Measurements from ENCODE around the gene DENND4A. TPM values are rescaled to one million over a fixed set of nuclear protein-coding genes. Genes with fewer than 3 reads are reported as not detected.

The DENND4A gene
- total and polyA plus RNA-seq, 9 of the 15 experiments (the other 6 are each of a cell fraction or from before 2014, with no cell fraction given): 6.8 to 32.3 (median 19.9) TPM

GRCh38 chr15:65761210-65761926 lies 30.7 kb downstream of the DENND4A start:
- Histone ChIP-seq H3K27ac (ENCODE audit: extremely low read depth, low read depth, low read length) (no peak overlapping the region), H3K9me3 (replicated peaks; ENCODE audit: control insufficient read depth, insufficient read depth, low read depth, low read length) (no peaks in the 10 kb centered on the region), H3K27me3 (ENCODE audit: control insufficient read depth in 2 of 2, insufficient read depth in 2 of 2, low read length in 2 of 2) (no peaks in the 10 kb centered on the region), H3K9ac (ENCODE audit: insufficient read depth in 1 of 2, low read depth in 2 of 2, low read length in 2 of 2) (no peak overlapping the region), H3K4me3 (no peak overlapping the region), H3K9me1 (ENCODE audit: control insufficient read depth, insufficient read depth, low read length) (no peaks in the 10 kb centered on the region), H4K20me1 (replicated peaks; ENCODE audit: control insufficient read depth, insufficient read depth, low read length) (peaks cover 5% of the 10 kb centered on the region; the same call in 1 of the 2 replicates), H2AFZ (ENCODE audit: low read depth, low read length) (no peak overlapping the region), H3K79me2 (ENCODE audit: control insufficient read depth, insufficient read depth, low read length) (peaks cover 18% of the 10 kb centered on the region), H3K4me1 (replicated peaks in 1 of 2; ENCODE audit: control insufficient read depth in 2 of 2, insufficient read depth in 2 of 2, low read length in 2 of 2) (peaks cover 0 to 4% of the 10 kb centered on the region in 2 experiments; a peak in 2 of 5 replicates), H3K36me3 (ENCODE audit: control insufficient read depth, insufficient read depth, low read length) (no peaks in the 10 kb centered on the region), H3K4me2 (ENCODE audit: insufficient read depth, low read length) (no peak overlapping the region)
- ChIA-PET POLR2A (interaction anchor here (0.6 to 1.3 kb wide), 3 partner anchors 8 to 30 kb away, joined by 3 to 4 read pairs (median 4); no protein-coding TSS in a partner anchor), CTCF (ENCODE audit: low intra/inter-chr PET ratio) (no interaction called here)
- BruUV-seq (replicated peaks): no TSS peak
- in situ Hi-C loops (cut with MboI): no loop called here
- ATAC-seq: no peak
- intact Hi-C loops (cut with micrococcal nuclease): no loop called here
- WGBS (ENCODE audit: insufficient coverage, low coverage, missing lambda C conversion rate): 92% methylated on average over 2 of the region's 2 CpGs
- no peak for DNase-seq (ENCODE audit: extremely low read depth in 1 of 4, low spot score in 3 of 4)
- no peak for FAIRE-seq
- TF ChIP-seq THAP7 (CRISPR knock-in tag; IDR thresholded peaks at IDR 0.05) (no peak), TAL1 (IDR thresholded peaks at IDR 0.05) (no peak), ZBTB12 (CRISPR knock-in tag; IDR thresholded peaks at IDR 0.05) (no peak), ATF1 (CRISPR knock-in tag; IDR thresholded peaks at IDR 0.05) (no peak), ATF1 (tag; IDR thresholded peaks at IDR 0.05) (no peak), NONO (IDR thresholded peaks at IDR 0.05; ENCODE audit: low read depth in 2 of 2, low read length in 1 of 2) (no peak), JUN (IDR thresholded peaks at IDR 0.05; ENCODE audit: borderline replicate concordance, low read depth, low read length) (no peak), JUN (CRISPR knock-in tag; IDR thresholded peaks at IDR 0.05; ENCODE audit: borderline replicate concordance) (no peak), TRIM24 (IDR thresholded peaks at IDR 0.05) (no peak), KLF1 (tag; IDR thresholded peaks at IDR 0.05) (no peak), POLR3G (IDR thresholded peaks at IDR 0.05; ENCODE audit: extremely low read depth, insufficient read length, insufficient replicate concordance) (no peak)
- TF ChIP-seq, protein P1, sequence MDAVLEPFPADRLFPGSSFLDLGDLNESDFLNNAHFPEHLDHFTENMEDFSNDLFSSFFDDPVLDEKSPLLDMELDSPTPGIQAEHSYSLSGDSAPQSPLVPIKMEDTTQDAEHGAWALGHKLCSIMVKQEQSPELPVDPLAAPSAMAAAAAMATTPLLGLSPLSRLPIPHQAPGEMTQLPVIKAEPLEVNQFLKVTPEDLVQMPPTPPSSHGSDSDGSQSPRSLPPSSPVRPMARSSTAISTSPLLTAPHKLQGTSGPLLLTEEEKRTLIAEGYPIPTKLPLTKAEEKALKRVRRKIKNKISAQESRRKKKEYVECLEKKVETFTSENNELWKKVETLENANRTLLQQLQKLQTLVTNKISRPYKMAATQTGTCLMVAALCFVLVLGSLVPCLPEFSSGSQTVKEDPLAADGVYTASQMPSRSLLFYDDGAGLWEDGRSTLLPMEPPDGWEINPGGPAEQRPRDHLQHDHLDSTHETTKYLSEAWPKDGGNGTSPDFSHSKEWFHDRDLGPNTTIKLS (IDR thresholded peaks at IDR 0.05; ENCODE audit: borderline replicate concordance, low read depth): no peak
- TF ChIP-seq, protein P2, sequence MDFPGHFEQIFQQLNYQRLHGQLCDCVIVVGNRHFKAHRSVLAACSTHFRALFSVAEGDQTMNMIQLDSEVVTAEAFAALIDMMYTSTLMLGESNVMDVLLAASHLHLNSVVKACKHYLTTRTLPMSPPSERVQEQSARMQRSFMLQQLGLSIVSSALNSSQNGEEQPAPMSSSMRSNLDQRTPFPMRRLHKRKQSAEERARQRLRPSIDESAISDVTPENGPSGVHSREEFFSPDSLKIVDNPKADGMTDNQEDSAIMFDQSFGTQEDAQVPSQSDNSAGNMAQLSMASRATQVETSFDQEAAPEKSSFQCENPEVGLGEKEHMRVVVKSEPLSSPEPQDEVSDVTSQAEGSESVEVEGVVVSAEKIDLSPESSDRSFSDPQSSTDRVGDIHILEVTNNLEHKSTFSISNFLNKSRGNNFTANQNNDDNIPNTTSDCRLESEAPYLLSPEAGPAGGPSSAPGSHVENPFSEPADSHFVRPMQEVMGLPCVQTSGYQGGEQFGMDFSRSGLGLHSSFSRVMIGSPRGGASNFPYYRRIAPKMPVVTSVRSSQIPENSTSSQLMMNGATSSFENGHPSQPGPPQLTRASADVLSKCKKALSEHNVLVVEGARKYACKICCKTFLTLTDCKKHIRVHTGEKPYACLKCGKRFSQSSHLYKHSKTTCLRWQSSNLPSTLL (IDR thresholded peaks at IDR 0.05): no peak
- TF ChIP-seq, protein P3, sequence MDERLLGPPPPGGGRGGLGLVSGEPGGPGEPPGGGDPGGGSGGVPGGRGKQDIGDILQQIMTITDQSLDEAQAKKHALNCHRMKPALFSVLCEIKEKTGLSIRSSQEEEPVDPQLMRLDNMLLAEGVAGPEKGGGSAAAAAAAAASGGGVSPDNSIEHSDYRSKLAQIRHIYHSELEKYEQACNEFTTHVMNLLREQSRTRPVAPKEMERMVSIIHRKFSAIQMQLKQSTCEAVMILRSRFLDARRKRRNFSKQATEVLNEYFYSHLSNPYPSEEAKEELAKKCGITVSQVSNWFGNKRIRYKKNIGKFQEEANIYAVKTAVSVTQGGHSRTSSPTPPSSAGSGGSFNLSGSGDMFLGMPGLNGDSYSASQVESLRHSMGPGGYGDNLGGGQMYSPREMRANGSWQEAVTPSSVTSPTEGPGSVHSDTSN (CRISPR knock-in tag; IDR thresholded peaks at IDR 0.05; ENCODE audit: low read depth): no peak
- TF ChIP-seq, protein P3 (tag; conservative IDR thresholded peaks at IDR 0.05; ENCODE audit: low read depth): no peak
